Uterus (tissue), 4 donors: ENCODE measurements around the gene AFDN. TPM values are rescaled to one million over a fixed set of nuclear protein-coding genes. Genes with fewer than 3 reads are reported as not detected.

ENCODE experiments used
- DNase-seq, 2 donors: peaks; one replicate each; pipeline ENCODE4 v3.0.0-alpha.2; 2019 to 2020
- H3K27ac ChIP-seq, 2 donors: fragments of 200-600 bp; sonication (generic); 1 replicate in 1 of 2; 2 replicates in 1 of 2; pipeline ENCODE4 v1.5.1; 2016 to 2018
- H3K27me3 ChIP-seq, 2 donors: fragments of 200-600 bp; sonication (generic); one replicate each; pipeline ENCODE4 v1.5.1; 2018 to 2019; ENCODE audit warnings: control low read depth in 1 of 2
- H3K36me3 ChIP-seq, 2 donors: fragments of 200-600 bp; sonication (generic); one replicate each; pipeline ENCODE4 v1.5.1; 2019; ENCODE audit warnings: control low read depth in 1 of 2
- H3K4me1 ChIP-seq, 2 donors: fragments of 200-600 bp; sonication (generic); one replicate each; pipeline ENCODE4 v1.5.1; 2018 to 2019; ENCODE audit warnings: control low read depth in 1 of 2
- H3K4me3 ChIP-seq, 2 donors: fragments of 200-600 bp; sonication (generic); 1 replicate in 1 of 2; 2 replicates in 1 of 2; pipeline ENCODE4 v1.5.1; 2018 to 2019; ENCODE audit warnings: mild to moderate bottlenecking in 1 of 2
- H3K9me3 ChIP-seq, 2 donors: fragments of 200-600 bp; sonication (generic); one replicate each; pipeline ENCODE4 v1.5.1; 2019; ENCODE audit warnings: control low read depth in 1 of 2
- POLR2A ChIP-seq, 2 donors: fragments of 450-650 bp; IDR thresholded peaks; one replicate each; pipeline ENCODE4 v1.6.1; 2016; ENCODE audit warnings: antibody characterized with exemption in 2 of 2, mild to moderate bottlenecking in 1 of 2, moderate library complexity in 1 of 2
- intact Hi-C: fragments of 100-400 bp; cut with DNase I; formaldehyde crosslinking; loops from one replicate; pipeline ENCODE4 v1.15.1; 2023; ENCODE audit warnings: low total_unique reads
- total RNA-seq, 4 donors: library from RNA; depleted of rRNA in 3 of 4; stranded (reverse); fragments of >200 nt in 3 of 4; gene quantifications; one replicate each; pipeline versions ENCODE4 v1.1.0 to v1.2.4, GENCODE V29; 2014 to 2023
- TF ChIP-seq, protein P1 (sequence below), 4 experiments: fragments of 200-600 bp in 2 of 4; fragments of 450-650 bp in 2 of 4; sonication (generic) in 2 of 4; IDR thresholded peaks; one replicate each; pipeline ENCODE4 v1.5.1; 2016 to 2019; ENCODE audit warnings: antibody characterized with exemption in 4 of 4, mild to moderate bottlenecking in 2 of 4, moderate library complexity in 1 of 4
- donor health status: DM: yes; HTN: yes; CAD: no.

The AFDN gene
- total RNA-seq, 4 donors from 2014 or later, result 64.6 to 210 (median 120) TPM

- H3K27ac ChIP-seq, result no peak overlapping the region
- H3K4me3 ChIP-seq, result no peak overlapping the region
- TF ChIP-seq POLR2A (IDR thresholded peaks at IDR 0.05), result no peak
- TF ChIP-seq, protein P1, sequence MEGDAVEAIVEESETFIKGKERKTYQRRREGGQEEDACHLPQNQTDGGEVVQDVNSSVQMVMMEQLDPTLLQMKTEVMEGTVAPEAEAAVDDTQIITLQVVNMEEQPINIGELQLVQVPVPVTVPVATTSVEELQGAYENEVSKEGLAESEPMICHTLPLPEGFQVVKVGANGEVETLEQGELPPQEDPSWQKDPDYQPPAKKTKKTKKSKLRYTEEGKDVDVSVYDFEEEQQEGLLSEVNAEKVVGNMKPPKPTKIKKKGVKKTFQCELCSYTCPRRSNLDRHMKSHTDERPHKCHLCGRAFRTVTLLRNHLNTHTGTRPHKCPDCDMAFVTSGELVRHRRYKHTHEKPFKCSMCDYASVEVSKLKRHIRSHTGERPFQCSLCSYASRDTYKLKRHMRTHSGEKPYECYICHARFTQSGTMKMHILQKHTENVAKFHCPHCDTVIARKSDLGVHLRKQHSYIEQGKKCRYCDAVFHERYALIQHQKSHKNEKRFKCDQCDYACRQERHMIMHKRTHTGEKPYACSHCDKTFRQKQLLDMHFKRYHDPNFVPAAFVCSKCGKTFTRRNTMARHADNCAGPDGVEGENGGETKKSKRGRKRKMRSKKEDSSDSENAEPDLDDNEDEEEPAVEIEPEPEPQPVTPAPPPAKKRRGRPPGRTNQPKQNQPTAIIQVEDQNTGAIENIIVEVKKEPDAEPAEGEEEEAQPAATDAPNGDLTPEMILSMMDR (IDR thresholded peaks at IDR 0.05), result no peak
- no peaks in the 10 kb centered on the region for H3K36me3 ChIP-seq
- intact Hi-C loops, result no loop called here
- no peaks in the 10 kb centered on the region for H3K9me3 ChIP-seq
- no peaks in the 10 kb centered on the region for H3K27me3 ChIP-seq
- H3K4me1 ChIP-seq, result peaks cover 0 to 3% of the 10 kb centered on the region in 2 donors
- DNase-seq, result no peak
These were observed 19.1 kb downstream of the AFDN start for GRCh38 chr6:167845856-167846255.

- Histone ChIP-seq H3K4me3 (no peak overlapping the region), H3K9me3 (no peaks in the 10 kb centered on the region), H3K36me3 (no peaks in the 10 kb centered on the region), H3K4me1 (peaks cover 0 to 3% of the 10 kb centered on the region in 2 donors), H3K27ac (no peak overlapping the region), H3K27me3 (no peaks in the 10 kb centered on the region)
- no peak for TF ChIP-seq POLR2A (IDR thresholded peaks at IDR 0.05)
- intact Hi-C loops, result no loop called here
- DNase-seq, result no peak
These were observed 20.4 kb downstream of the AFDN start for GRCh38 chr6:167846997-167847606.

- intact Hi-C loops, result no loop called here
- no peak for DNase-seq
- Histone ChIP-seq H3K9me3 (no peaks in the 10 kb centered on the region), H3K4me3 (no peak overlapping the region), H3K36me3 (no peaks in the 10 kb centered on the region), H3K27me3 (no peaks in the 10 kb centered on the region), H3K4me1 (peaks cover 0 to 3% of the 10 kb centered on the region in 2 donors), H3K27ac (no peak overlapping the region)
- no peak for TF ChIP-seq POLR2A (IDR thresholded peaks at IDR 0.05)
- TF ChIP-seq, protein P1 (IDR thresholded peaks at IDR 0.05), result no peak
These were observed 21.2 kb downstream of the AFDN start for GRCh38 chr6:167847936-167848335.

- H3K4me3 ChIP-seq, result no peak overlapping the region
- H3K27me3 ChIP-seq, result no peaks in the 10 kb centered on the region
- intact Hi-C loops, result no loop called here
- no peaks in the 10 kb centered on the region for H3K36me3 ChIP-seq
- TF ChIP-seq, protein P1 (IDR thresholded peaks at IDR 0.05), result no peak
- no peak for TF ChIP-seq POLR2A (IDR thresholded peaks at IDR 0.05)
- no peaks in the 10 kb centered on the region for H3K4me1 ChIP-seq
- H3K27ac ChIP-seq, result no peak overlapping the region
- DNase-seq, result no peak
- no peaks in the 10 kb centered on the region for H3K9me3 ChIP-seq
These were observed 22.1 kb downstream of the AFDN start for GRCh38 chr6:167848783-167849182.

GRCh38 chr6:167849846-167850459, 23.2 kb downstream of the AFDN start:
- no peak overlapping the region for H3K4me3 ChIP-seq
- no peaks in the 10 kb centered on the region for H3K4me1 ChIP-seq
- intact Hi-C loops, result no loop called here
- H3K27me3 ChIP-seq, result no peaks in the 10 kb centered on the region
- no peak for TF ChIP-seq POLR2A (IDR thresholded peaks at IDR 0.05)
- TF ChIP-seq, protein P1 (IDR thresholded peaks at IDR 0.05), result no peak
- H3K9me3 ChIP-seq, result no peaks in the 10 kb centered on the region
- no peak for DNase-seq
- H3K27ac ChIP-seq, result no peak overlapping the region
- H3K36me3 ChIP-seq, result no peaks in the 10 kb centered on the region
